LNCAP (cell line): ENCODE results near the gene PLD6.

Experiments used
- CTCF ChIP-seq: fragments of 450-650 bp; IDR thresholded peaks from 2 replicates; pipeline ENCODE4 v1.5.1; 2017; ENCODE audit warnings: mild to moderate bottlenecking

PLD6 gene

DNA sequence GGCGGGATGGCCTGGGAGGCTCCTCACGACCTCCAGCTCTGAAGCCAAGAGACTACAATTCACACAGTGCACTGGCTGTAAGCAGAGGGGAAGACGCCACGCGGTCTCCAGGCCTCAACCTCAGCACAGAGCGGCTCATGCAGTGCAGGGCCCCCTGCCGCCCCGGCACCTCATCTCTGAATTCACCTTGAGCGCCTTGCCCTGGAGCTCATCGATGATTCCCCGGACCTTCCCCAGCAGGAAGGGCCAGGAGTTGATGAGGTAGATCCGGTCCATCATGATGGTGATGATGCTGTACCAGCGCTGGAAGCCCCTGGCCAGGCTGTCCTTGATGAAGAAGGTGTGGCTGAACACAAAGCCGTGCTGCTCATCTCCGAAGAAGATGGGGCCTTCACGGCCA lies 17.6 kb upstream of the PLD6 start:
- TF ChIP-seq CTCF: no peak

GRCh38 chr17:17221329-17221728 lies 15.2 kb upstream of the PLD6 start:
- no peak for TF ChIP-seq CTCF

- no peak for TF ChIP-seq CTCF
Observed at GRCh38 chr17:17220529-17220928, 14.4 kb upstream of the PLD6 start.

DNA sequence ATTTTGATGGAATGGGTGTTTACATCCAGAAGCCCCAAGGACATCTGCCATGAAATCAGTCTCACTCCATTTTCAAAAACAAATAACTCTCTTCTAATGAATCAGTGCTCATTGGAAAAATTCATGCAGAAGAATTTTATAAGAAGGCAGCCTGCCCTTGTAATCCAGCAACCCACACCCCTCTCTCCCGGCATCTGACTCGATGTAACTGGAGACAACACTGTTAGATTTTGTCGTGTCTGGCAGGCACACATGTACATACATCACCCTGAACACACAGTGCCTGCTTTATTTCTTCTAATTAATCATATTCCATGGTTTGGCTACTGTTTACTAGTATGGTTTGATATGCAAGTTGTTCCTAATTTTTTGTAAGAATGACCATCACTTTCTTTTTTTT lies 11.9 kb upstream of the PLD6 start:
- no peak for TF ChIP-seq CTCF

GRCh38 chr17:17216776-17217175 lies 10.6 kb upstream of the PLD6 start:
- peak; percentile 84 for TF ChIP-seq CTCF

- TF ChIP-seq CTCF: no peak
Observed at GRCh38 chr17:17216236-17216635, 10.1 kb upstream of the PLD6 start.

DNA sequence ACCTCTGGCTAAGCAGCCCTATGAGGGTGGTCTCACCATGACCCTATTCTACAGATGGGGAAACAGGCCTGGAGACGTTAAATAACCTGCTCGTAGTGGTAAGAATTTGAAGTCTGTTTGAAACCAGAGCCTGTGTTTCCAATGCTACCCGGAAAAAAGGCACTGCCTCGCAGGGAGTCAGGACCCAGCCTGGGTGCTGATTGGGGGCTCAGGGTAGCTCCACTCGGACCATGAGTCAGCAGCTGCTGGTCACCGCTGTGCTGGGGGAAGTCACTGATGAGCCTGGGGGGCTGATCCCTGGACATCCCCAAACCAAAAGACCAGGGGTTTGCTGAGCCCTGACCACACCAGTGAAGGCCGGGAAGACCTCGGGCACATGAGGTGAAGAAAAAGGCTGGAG lies 9.4 kb upstream of the PLD6 start:
- TF ChIP-seq CTCF: no peak

GRCh38 chr17:17214646-17215436 lies 8.7 kb upstream of the PLD6 start:
- TF ChIP-seq CTCF: no peak
